Brain microvascular endothelial cell (primary cell): ENCODE measurements around the gene PNKD.
A peak's percentile ranks its signal among the peaks of the same experiment; 100 is the strongest.

Source experiments
- DNase-seq: peaks from one replicate; pipeline ENCODE4 v3.0.0-alpha.2; 2020
- H3K27ac ChIP-seq: fragments of 250-450 bp; sonication (Bioruptor Pico); 2 replicates; pipeline ENCODE4 v1.5.1; 2020; ENCODE audit warnings: mild to moderate bottlenecking, moderate library complexity
- H3K27me3 ChIP-seq: fragments of 250-450 bp; sonication (Bioruptor Pico); replicated peaks from 2 replicates; pipeline ENCODE4 v1.5.1; 2020; ENCODE audit warnings: mild to moderate bottlenecking
- H3K36me3 ChIP-seq: fragments of 250-450 bp; sonication (Bioruptor Pico); replicated peaks from 2 replicates; pipeline ENCODE4 v1.5.1; 2020; ENCODE audit warnings: mild to moderate bottlenecking
- H3K4me3 ChIP-seq: 2 replicates; pipeline ENCODE4 v1.5.1; 2011; ENCODE audit warnings: low read depth, mild to moderate bottlenecking, control low read depth, low read length, moderate library complexity
- in situ Hi-C: cut with HindIII; loops from 2 replicates; pipeline ENCODE4 v1.10.0; 2017; ENCODE audit warnings: low sequenced_read_pairs, low pct_ligation_motif_present
- TF ChIP-seq, protein P1 (sequence below): IDR thresholded peaks from 2 replicates; pipeline ENCODE4 v1.5.1; 2011; ENCODE audit warnings: low read depth, mild to moderate bottlenecking, moderate library complexity, low read length, control low read depth, inconsistent platforms; ENCODE audit errors: missing control alignments

The PNKD gene

DNA sequence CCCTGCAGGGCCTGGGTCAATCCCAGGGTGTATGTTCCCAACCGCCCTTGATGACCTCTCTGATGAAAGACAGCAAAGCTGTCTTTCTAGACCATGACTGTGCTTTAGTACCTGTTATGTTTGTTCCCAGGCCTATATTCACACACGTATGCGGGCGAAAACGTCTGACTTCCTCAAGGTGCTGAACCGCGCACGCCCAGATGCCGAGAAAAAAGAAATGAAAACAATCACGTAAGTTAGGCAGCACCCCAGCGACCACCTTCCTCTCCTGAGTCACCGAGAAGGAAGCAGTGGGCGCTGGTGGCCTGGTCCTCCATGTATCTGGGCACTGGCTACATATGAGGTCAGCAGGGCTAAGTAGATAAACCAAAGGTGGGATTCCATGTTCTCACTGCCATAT, 20.6 kb upstream of the PNKD start:
- no peak overlapping the region for H3K4me3 ChIP-seq
- no peak overlapping the region for H3K27ac ChIP-seq
- TF ChIP-seq, protein P1, sequence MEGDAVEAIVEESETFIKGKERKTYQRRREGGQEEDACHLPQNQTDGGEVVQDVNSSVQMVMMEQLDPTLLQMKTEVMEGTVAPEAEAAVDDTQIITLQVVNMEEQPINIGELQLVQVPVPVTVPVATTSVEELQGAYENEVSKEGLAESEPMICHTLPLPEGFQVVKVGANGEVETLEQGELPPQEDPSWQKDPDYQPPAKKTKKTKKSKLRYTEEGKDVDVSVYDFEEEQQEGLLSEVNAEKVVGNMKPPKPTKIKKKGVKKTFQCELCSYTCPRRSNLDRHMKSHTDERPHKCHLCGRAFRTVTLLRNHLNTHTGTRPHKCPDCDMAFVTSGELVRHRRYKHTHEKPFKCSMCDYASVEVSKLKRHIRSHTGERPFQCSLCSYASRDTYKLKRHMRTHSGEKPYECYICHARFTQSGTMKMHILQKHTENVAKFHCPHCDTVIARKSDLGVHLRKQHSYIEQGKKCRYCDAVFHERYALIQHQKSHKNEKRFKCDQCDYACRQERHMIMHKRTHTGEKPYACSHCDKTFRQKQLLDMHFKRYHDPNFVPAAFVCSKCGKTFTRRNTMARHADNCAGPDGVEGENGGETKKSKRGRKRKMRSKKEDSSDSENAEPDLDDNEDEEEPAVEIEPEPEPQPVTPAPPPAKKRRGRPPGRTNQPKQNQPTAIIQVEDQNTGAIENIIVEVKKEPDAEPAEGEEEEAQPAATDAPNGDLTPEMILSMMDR: no peak
- in situ Hi-C loops: no loop called here
- H3K36me3 ChIP-seq: peaks cover 98% of the 10 kb centered on the region
- no peak for DNase-seq
- no peaks in the 10 kb centered on the region for H3K27me3 ChIP-seq

DNA sequence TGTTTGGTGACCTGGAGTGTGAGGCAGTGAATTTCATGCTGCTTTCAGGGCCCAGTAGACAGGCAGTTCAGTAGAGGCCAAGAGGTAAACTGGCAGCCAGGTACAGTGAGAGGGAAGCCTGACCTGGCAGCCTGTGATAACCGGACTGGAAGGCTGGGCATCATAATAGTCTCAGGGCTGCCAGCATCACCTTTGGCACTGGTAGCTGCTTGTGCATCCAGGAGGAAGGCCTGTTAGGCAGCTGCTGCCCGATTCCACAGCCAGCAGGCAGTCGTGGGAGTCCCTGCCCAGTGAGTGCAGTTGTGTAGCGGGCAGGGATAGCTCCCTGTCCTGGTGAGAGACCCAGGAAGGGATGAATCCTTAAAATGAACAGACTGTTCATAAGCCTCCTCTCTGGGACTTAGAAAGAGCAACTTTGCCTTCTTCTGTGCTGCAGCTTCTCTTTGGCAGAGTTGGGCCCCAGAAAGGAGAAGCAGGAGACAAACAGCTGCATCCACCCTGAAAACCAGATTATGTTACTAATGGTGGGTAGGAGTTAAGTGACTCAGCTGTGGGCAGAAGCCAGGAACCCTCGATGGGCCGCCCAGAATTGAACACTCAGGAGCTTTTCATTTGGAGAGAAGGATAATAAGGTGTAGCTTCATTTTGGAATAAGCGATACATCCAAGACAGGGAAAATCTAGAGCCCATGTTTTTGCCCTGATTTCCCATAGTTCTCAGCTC, 17.6 kb upstream of the PNKD start:
- in situ Hi-C loops: no loop called here
- Histone ChIP-seq H3K27ac (no peak overlapping the region), H3K36me3 (peaks cover 91% of the 10 kb centered on the region), H3K27me3 (no peaks in the 10 kb centered on the region), H3K4me3 (no peak overlapping the region)
- TF ChIP-seq, protein P1: no peak
- DNase-seq: no peak

DNA sequence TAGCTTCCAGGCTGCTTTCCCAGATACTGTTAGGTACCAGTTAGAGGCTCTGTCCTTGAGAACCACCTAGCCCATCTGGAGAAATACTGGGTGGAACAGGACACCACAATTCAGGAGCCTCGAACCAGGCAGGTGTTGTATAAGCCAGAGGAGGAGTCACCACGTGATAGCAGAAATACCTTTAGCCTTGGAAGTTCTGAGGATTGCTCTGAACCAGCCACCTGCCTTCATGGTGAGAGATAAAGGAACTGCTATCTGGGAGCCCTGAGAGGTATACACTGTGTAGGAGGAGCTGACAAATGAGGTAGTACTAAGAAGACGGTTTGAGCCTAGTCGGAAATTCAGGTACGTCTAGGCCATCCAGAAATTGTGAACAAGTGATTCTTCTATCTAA, 17.1 kb upstream of the PNKD start:
- in situ Hi-C loops: no loop called here
- DNase-seq: no peak
- no peak overlapping the region for H3K27ac ChIP-seq
- peaks cover 86% of the 10 kb centered on the region for H3K36me3 ChIP-seq
- H3K27me3 ChIP-seq: no peaks in the 10 kb centered on the region
- TF ChIP-seq, protein P1: no peak
- H3K4me3 ChIP-seq: no peak overlapping the region

DNA sequence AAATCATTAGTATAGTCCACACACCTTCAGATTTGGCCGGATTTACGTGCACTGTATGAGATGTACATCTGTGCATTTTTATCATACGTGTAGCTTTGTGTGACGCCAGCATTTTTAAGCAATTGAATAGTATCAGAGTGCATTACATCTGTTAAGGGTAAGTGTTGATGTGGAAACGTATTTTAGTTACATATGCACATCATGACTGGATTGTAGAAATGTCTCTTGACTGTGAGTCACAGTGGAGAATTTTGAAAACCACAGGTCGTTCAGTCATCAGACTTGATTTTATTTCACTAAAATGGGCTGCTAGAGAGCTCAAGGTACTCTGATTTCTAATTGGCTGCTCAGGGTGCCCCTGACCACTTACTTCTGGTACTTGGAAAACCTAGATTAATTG, 14.9 kb upstream of the PNKD start:
- TF ChIP-seq, protein P1: no peak
- in situ Hi-C loops: no loop called here
- H3K36me3 ChIP-seq: peaks cover 64% of the 10 kb centered on the region
- H3K27me3 ChIP-seq: no peaks in the 10 kb centered on the region
- peak; percentile 37 for DNase-seq
- H3K4me3 ChIP-seq: no peak overlapping the region
- H3K27ac ChIP-seq: peak overlapping the region; percentile 36

DNA sequence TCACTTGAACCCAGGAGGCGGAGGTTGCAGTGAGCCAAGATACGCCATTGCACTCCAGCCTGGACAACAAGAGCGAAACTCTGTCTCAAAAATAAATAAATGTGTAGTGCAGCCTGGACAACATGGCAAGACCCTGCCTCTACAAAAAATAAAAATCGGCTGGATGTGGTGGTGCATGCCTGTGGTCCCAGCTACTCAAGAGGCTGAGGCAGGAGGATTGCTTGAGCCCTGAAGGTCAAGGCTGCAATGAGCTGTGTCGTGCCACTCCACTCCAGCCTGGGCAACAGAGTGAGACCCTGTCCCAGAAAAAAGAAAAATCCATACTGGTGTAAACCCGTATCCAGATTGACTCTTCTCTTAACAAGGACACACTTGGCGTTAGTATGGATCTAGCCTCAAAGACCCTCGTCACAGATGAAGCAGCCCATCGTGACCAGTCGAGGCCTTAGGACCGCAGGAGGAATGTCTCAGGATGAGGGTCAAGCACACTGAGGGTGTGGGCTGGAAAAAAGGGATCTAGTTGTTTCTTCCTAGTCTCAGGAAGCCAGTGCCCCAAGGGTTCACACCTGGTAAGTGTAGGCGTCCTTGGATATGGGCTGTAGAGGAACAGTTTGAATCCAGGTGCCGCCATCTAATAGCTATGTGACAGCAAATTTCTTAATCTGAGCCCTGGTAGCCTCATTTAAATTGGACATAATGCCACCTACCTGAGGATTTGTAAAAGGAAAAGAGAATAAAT, 13.5 kb upstream of the PNKD start:
- no peaks in the 10 kb centered on the region for H3K27me3 ChIP-seq
- H3K4me3 ChIP-seq: no peak overlapping the region
- no peak for DNase-seq
- no peak overlapping the region for H3K27ac ChIP-seq
- TF ChIP-seq, protein P1: no peak
- in situ Hi-C loops: no loop called here
- peaks cover 50% of the 10 kb centered on the region for H3K36me3 ChIP-seq
